GM23338 (cell line): ENCODE results near the gene ANKRD44.

Experiments
- CREB1 ChIP-seq: fragments of 250-450 bp; sonication (Bioruptor Pico); IDR thresholded peaks from 2 replicates; pipeline ENCODE4 v1.5.0; 2020; ENCODE audit warnings: low read depth, mild to moderate bottlenecking, moderate library complexity
- POLR2AphosphoS5 ChIP-seq: IDR thresholded peaks from 2 replicates; pipeline ENCODE4 v1.6.1; 2016; ENCODE audit warnings: antibody characterized with exemption, low read depth
- ZNF114 ChIP-seq: fragments of 250-450 bp; sonication (Bioruptor Pico); IDR thresholded peaks from 2 replicates; pipeline ENCODE4 v1.5.0; 2020; ENCODE audit warnings: mild to moderate bottlenecking, moderate library complexity
- TF ChIP-seq, protein P1 (sequence below), 2 experiments: fragments of 200-600 bp in 1 of 2; sonication (generic) in 1 of 2; conservative IDR thresholded peaks; 2 replicates each; pipeline versions ENCODE4 v1.5.1 to v1.6.1; 2016 to 2017; ENCODE audit warnings: antibody characterized with exemption in 2 of 2, low read depth in 2 of 2, mild to moderate bottlenecking in 2 of 2, moderate library complexity in 1 of 2
- TF ChIP-seq, protein P2 (sequence below): fragments of 250-450 bp; sonication (Bioruptor Pico); IDR thresholded peaks from 2 replicates; pipeline ENCODE4 v1.5.0; 2020; ENCODE audit warnings: mild to moderate bottlenecking, moderate library complexity

DNA sequence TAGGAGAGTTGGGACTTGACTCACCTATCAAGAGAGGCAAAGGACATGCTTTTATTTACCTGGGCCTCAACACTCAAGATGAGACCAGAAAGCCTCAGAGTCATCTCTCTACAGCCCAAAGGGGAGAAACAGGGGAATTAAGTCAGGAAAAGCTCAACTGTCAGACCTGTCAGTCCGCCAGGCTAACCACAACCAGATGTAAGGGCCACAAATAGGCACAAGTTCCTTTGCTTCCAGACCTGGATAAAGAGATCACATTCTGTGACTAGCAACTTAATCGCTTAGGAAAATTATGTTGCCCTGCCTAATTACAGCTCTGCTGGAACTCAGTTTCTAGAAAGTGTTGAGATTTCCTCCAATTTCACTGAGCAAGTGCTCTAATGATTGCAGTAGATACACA lies 67.9 kb downstream of the ANKRD44 start:
- no peak for TF ChIP-seq POLR2AphosphoS5
- TF ChIP-seq, protein P1, sequence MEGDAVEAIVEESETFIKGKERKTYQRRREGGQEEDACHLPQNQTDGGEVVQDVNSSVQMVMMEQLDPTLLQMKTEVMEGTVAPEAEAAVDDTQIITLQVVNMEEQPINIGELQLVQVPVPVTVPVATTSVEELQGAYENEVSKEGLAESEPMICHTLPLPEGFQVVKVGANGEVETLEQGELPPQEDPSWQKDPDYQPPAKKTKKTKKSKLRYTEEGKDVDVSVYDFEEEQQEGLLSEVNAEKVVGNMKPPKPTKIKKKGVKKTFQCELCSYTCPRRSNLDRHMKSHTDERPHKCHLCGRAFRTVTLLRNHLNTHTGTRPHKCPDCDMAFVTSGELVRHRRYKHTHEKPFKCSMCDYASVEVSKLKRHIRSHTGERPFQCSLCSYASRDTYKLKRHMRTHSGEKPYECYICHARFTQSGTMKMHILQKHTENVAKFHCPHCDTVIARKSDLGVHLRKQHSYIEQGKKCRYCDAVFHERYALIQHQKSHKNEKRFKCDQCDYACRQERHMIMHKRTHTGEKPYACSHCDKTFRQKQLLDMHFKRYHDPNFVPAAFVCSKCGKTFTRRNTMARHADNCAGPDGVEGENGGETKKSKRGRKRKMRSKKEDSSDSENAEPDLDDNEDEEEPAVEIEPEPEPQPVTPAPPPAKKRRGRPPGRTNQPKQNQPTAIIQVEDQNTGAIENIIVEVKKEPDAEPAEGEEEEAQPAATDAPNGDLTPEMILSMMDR (conservative IDR thresholded peaks at IDR 0.05; ENCODE audit: low read depth in 2 of 2), result no peak
- no peak for TF ChIP-seq CREB1
- TF ChIP-seq, protein P2, sequence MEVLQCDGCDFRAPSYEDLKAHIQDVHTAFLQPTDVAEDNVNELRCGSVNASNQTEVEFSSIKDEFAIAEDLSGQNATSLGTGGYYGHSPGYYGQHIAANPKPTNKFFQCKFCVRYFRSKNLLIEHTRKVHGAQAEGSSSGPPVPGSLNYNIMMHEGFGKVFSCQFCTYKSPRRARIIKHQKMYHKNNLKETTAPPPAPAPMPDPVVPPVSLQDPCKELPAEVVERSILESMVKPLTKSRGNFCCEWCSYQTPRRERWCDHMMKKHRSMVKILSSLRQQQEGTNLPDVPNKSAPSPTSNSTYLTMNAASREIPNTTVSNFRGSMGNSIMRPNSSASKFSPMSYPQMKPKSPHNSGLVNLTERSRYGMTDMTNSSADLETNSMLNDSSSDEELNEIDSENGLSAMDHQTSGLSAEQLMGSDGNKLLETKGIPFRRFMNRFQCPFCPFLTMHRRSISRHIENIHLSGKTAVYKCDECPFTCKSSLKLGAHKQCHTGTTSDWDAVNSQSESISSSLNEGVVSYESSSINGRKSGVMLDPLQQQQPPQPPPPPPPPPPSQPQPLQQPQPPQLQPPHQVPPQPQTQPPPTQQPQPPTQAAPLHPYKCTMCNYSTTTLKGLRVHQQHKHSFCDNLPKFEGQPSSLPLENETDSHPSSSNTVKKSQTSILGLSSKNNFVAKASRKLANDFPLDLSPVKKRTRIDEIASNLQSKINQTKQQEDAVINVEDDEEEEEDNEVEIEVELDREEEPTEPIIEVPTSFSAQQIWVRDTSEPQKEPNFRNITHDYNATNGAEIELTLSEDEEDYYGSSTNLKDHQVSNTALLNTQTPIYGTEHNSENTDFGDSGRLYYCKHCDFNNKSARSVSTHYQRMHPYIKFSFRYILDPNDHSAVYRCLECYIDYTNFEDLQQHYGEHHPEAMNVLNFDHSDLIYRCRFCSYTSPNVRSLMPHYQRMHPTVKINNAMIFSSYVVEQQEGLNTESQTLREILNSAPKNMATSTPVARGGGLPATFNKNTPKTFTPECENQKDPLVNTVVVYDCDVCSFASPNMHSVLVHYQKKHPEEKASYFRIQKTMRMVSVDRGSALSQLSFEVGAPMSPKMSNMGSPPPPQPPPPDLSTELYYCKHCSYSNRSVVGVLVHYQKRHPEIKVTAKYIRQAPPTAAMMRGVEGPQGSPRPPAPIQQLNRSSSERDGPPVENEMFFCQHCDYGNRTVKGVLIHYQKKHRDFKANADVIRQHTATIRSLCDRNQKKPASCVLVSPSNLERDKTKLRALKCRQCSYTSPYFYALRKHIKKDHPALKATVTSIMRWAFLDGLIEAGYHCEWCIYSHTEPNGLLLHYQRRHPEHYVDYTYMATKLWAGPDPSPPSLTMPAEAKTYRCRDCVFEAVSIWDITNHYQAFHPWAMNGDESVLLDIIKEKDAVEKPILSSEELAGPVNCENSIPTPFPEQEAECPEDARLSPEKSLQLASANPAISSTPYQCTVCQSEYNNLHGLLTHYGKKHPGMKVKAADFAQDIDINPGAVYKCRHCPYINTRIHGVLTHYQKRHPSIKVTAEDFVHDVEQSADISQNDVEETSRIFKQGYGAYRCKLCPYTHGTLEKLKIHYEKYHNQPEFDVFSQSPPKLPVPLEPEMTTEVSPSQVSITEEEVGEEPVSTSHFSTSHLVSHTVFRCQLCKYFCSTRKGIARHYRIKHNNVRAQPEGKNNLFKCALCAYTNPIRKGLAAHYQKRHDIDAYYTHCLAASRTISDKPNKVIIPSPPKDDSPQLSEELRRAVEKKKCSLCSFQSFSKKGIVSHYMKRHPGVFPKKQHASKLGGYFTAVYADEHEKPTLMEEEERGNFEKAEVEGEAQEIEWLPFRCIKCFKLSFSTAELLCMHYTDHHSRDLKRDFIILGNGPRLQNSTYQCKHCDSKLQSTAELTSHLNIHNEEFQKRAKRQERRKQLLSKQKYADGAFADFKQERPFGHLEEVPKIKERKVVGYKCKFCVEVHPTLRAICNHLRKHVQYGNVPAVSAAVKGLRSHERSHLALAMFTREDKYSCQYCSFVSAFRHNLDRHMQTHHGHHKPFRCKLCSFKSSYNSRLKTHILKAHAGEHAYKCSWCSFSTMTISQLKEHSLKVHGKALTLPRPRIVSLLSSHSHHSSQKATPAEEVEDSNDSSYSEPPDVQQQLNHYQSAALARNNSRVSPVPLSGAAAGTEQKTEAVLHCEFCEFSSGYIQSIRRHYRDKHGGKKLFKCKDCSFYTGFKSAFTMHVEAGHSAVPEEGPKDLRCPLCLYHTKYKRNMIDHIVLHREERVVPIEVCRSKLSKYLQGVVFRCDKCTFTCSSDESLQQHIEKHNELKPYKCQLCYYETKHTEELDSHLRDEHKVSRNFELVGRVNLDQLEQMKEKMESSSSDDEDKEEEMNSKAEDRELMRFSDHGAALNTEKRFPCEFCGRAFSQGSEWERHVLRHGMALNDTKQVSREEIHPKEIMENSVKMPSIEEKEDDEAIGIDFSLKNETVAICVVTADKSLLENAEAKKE, result no peak
- no peak for TF ChIP-seq ZNF114 (CRISPR knock-in tag)
